ENCODE measurements around the gene CASP5.
"Not testable (repeated sequence)": the region's sequence is repeated elsewhere in the genome, so short reads cannot be mapped to it uniquely, and the experiment has no call there.

Gene CASP5

GRCh38 chr11:105023003-105023402 is at the start of gene CASP5:
Gene CASP5, minus strand, starts transcription at chr11:105023168. Its CDS starts 32 bp downstream, at chr11:105023136.
- H3K9me3 ChIP-seq (ENCODE audit: control insufficient read depth, insufficient read depth, low read length): no peaks in the 10 kb centered on the region
- H3K9ac ChIP-seq (ENCODE audit: low read depth, low read length): no peak within 1 kb of the TSS
- H3K27me3 ChIP-seq (ENCODE audit: control insufficient read depth, insufficient read depth, low read length): no peaks in the 10 kb centered on the region
- no peaks in the 10 kb centered on the region for H3K4me1 ChIP-seq (ENCODE audit: control insufficient read depth, insufficient read depth, low read length)
- no peak within 1 kb of the TSS for H3K4me3 ChIP-seq (ENCODE audit: low read depth, low read length)
- H3K36me3 ChIP-seq (ENCODE audit: control insufficient read depth, insufficient read depth, low read length): no peaks in the 10 kb centered on the region

GRCh38 chr11:105072080-105072479 is 49.1 kb upstream of the CASP5 start:
- not testable (repeated sequence) for H3K9me3 ChIP-seq (ENCODE audit: control insufficient read depth, insufficient read depth, low read length); H3K4me3 ChIP-seq (ENCODE audit: low read depth, low read length); H3K36me3 ChIP-seq (ENCODE audit: control insufficient read depth, insufficient read depth, low read length); H3K4me1 ChIP-seq (ENCODE audit: control insufficient read depth, insufficient read depth, low read length); H3K27me3 ChIP-seq (ENCODE audit: control insufficient read depth, insufficient read depth, low read length); H3K9ac ChIP-seq (ENCODE audit: low read depth, low read length)

- Histone ChIP-seq H3K9ac (ENCODE audit: low read depth, low read length) (no peak overlapping the region), H3K4me1 (ENCODE audit: control insufficient read depth, insufficient read depth, low read length) (no peaks in the 10 kb centered on the region), H3K36me3 (ENCODE audit: control insufficient read depth, insufficient read depth, low read length) (no peaks in the 10 kb centered on the region), H3K9me3 (ENCODE audit: control insufficient read depth, insufficient read depth, low read length) (no peaks in the 10 kb centered on the region), H3K27me3 (ENCODE audit: control insufficient read depth, insufficient read depth, low read length) (no peaks in the 10 kb centered on the region), H3K4me3 (ENCODE audit: low read depth, low read length) (no peak overlapping the region)
These were observed 48.2 kb upstream of the CASP5 start for GRCh38 chr11:105071089-105071732.

- Histone ChIP-seq H3K36me3 (ENCODE audit: control insufficient read depth, insufficient read depth, low read length) (no peaks in the 10 kb centered on the region), H3K4me1 (ENCODE audit: control insufficient read depth, insufficient read depth, low read length) (no peaks in the 10 kb centered on the region), H3K9ac (ENCODE audit: low read depth, low read length) (no peak overlapping the region), H3K27me3 (ENCODE audit: control insufficient read depth, insufficient read depth, low read length) (no peaks in the 10 kb centered on the region), H3K4me3 (ENCODE audit: low read depth, low read length) (no peak overlapping the region), H3K9me3 (ENCODE audit: control insufficient read depth, insufficient read depth, low read length) (no peaks in the 10 kb centered on the region)
These were observed 47.3 kb upstream of the CASP5 start for GRCh38 chr11:105070306-105070705.

- not testable (repeated sequence) for H3K36me3 ChIP-seq (ENCODE audit: control insufficient read depth, insufficient read depth, low read length); H3K9ac ChIP-seq (ENCODE audit: low read depth, low read length); H3K27me3 ChIP-seq (ENCODE audit: control insufficient read depth, insufficient read depth, low read length); H3K4me3 ChIP-seq (ENCODE audit: low read depth, low read length); H3K4me1 ChIP-seq (ENCODE audit: control insufficient read depth, insufficient read depth, low read length); H3K9me3 ChIP-seq (ENCODE audit: control insufficient read depth, insufficient read depth, low read length)
These were observed 46.8 kb upstream of the CASP5 start for GRCh38 chr11:105069749-105070148.

- H3K36me3 ChIP-seq (ENCODE audit: control insufficient read depth, insufficient read depth, low read length); H3K4me3 ChIP-seq (ENCODE audit: low read depth, low read length); H3K9me3 ChIP-seq (ENCODE audit: control insufficient read depth, insufficient read depth, low read length); H3K9ac ChIP-seq (ENCODE audit: low read depth, low read length); H3K27me3 ChIP-seq (ENCODE audit: control insufficient read depth, insufficient read depth, low read length); H3K4me1 ChIP-seq (ENCODE audit: control insufficient read depth, insufficient read depth, low read length): not testable (repeated sequence)
These were observed 40.4 kb upstream of the CASP5 start for GRCh38 chr11:105063245-105063941.

- Histone ChIP-seq H3K4me3 (ENCODE audit: low read depth, low read length) (no peak overlapping the region), H3K9ac (ENCODE audit: low read depth, low read length) (no peak overlapping the region), H3K27me3 (ENCODE audit: control insufficient read depth, insufficient read depth, low read length) (no peaks in the 10 kb centered on the region), H3K9me3 (ENCODE audit: control insufficient read depth, insufficient read depth, low read length) (no peaks in the 10 kb centered on the region), H3K4me1 (ENCODE audit: control insufficient read depth, insufficient read depth, low read length) (no peaks in the 10 kb centered on the region), H3K36me3 (ENCODE audit: control insufficient read depth, insufficient read depth, low read length) (no peaks in the 10 kb centered on the region)
These were observed 34.5 kb upstream of the CASP5 start for GRCh38 chr11:105057432-105057831.

GRCh38 chr11:105056446-105056845 is 33.5 kb upstream of the CASP5 start:
- Histone ChIP-seq H3K36me3 (ENCODE audit: control insufficient read depth, insufficient read depth, low read length) (no peaks in the 10 kb centered on the region), H3K9ac (ENCODE audit: low read depth, low read length) (no peak overlapping the region), H3K4me3 (ENCODE audit: low read depth, low read length) (no peak overlapping the region), H3K9me3 (ENCODE audit: control insufficient read depth, insufficient read depth, low read length) (no peaks in the 10 kb centered on the region), H3K27me3 (ENCODE audit: control insufficient read depth, insufficient read depth, low read length) (no peaks in the 10 kb centered on the region), H3K4me1 (ENCODE audit: control insufficient read depth, insufficient read depth, low read length) (no peaks in the 10 kb centered on the region)

- no peak overlapping the region for H3K4me3 ChIP-seq (ENCODE audit: low read depth, low read length)
- no peaks in the 10 kb centered on the region for H3K27me3 ChIP-seq (ENCODE audit: control insufficient read depth, insufficient read depth, low read length)
- H3K9ac ChIP-seq (ENCODE audit: low read depth, low read length): no peak overlapping the region
- no peaks in the 10 kb centered on the region for H3K9me3 ChIP-seq (ENCODE audit: control insufficient read depth, insufficient read depth, low read length)
- no peaks in the 10 kb centered on the region for H3K4me1 ChIP-seq (ENCODE audit: control insufficient read depth, insufficient read depth, low read length)
- no peaks in the 10 kb centered on the region for H3K36me3 ChIP-seq (ENCODE audit: control insufficient read depth, insufficient read depth, low read length)
These were observed 31.9 kb upstream of the CASP5 start for GRCh38 chr11:105054723-105055493.

- H3K4me3 ChIP-seq (ENCODE audit: low read depth, low read length): no peak overlapping the region
- H3K4me1 ChIP-seq (ENCODE audit: control insufficient read depth, insufficient read depth, low read length): no peaks in the 10 kb centered on the region
- no peaks in the 10 kb centered on the region for H3K36me3 ChIP-seq (ENCODE audit: control insufficient read depth, insufficient read depth, low read length)
- H3K9me3 ChIP-seq (ENCODE audit: control insufficient read depth, insufficient read depth, low read length): no peaks in the 10 kb centered on the region
- no peaks in the 10 kb centered on the region for H3K27me3 ChIP-seq (ENCODE audit: control insufficient read depth, insufficient read depth, low read length)
- no peak overlapping the region for H3K9ac ChIP-seq (ENCODE audit: low read depth, low read length)
These were observed 29.5 kb upstream of the CASP5 start for GRCh38 chr11:105052487-105052886.

- Histone ChIP-seq H3K4me1 (ENCODE audit: control insufficient read depth, insufficient read depth, low read length) (no peaks in the 10 kb centered on the region), H3K4me3 (ENCODE audit: low read depth, low read length) (no peak overlapping the region), H3K9ac (ENCODE audit: low read depth, low read length) (no peak overlapping the region), H3K9me3 (ENCODE audit: control insufficient read depth, insufficient read depth, low read length) (no peaks in the 10 kb centered on the region), H3K27me3 (ENCODE audit: control insufficient read depth, insufficient read depth, low read length) (no peaks in the 10 kb centered on the region), H3K36me3 (ENCODE audit: control insufficient read depth, insufficient read depth, low read length) (no peaks in the 10 kb centered on the region)
These were observed 28.6 kb upstream of the CASP5 start for GRCh38 chr11:105051559-105051958.

GRCh38 chr11:105049481-105049880 is 26.5 kb upstream of the CASP5 start:
- Histone ChIP-seq H3K9ac (ENCODE audit: low read depth, low read length) (no peak overlapping the region), H3K9me3 (ENCODE audit: control insufficient read depth, insufficient read depth, low read length) (no peaks in the 10 kb centered on the region), H3K4me1 (ENCODE audit: control insufficient read depth, insufficient read depth, low read length) (no peaks in the 10 kb centered on the region), H3K27me3 (ENCODE audit: control insufficient read depth, insufficient read depth, low read length) (no peaks in the 10 kb centered on the region), H3K4me3 (ENCODE audit: low read depth, low read length) (no peak overlapping the region), H3K36me3 (ENCODE audit: control insufficient read depth, insufficient read depth, low read length) (no peaks in the 10 kb centered on the region)

Data from iPS-15b (cell line).